Cerebellar nuclear complex (tissue), 1 donor: ENCODE data around the gene PPP1R16B.

Experiments
- DNase-seq, 2 experiments: peaks; one replicate each; lab custom pipeline; 2025; lab: John Stamatoyannopoulos, UW

Gene PPP1R16B

DNA sequence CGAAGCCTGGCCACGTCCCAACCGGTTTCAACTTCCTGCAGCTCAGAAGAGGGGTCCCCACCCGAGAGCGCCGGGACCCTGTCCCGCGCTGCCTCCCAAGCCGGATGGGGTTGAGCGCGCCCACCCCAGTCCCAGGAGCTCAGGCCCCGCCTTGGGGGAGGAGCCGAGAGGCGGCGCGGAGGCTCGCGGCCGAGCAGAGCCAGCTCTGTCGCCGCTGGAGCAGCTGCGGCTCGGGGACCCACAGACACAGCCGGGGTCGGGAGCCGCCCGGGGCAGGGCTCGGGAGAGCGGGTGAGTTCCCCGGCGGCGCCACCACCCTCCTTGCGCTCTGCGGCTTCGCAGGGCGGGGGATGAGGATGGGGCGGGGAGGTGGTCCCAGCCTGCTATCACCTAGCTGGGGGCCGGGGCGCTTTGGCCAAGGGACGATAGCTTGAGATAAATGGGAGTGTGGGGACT lies at the start of gene PPP1R16B:
Gene PPP1R16B (plus strand): TSS at position 196 of the 456 bp plus-strand sequence. CDS start 30,229 bp downstream, outside the sequence.
- no peak for DNase-seq

DNA sequence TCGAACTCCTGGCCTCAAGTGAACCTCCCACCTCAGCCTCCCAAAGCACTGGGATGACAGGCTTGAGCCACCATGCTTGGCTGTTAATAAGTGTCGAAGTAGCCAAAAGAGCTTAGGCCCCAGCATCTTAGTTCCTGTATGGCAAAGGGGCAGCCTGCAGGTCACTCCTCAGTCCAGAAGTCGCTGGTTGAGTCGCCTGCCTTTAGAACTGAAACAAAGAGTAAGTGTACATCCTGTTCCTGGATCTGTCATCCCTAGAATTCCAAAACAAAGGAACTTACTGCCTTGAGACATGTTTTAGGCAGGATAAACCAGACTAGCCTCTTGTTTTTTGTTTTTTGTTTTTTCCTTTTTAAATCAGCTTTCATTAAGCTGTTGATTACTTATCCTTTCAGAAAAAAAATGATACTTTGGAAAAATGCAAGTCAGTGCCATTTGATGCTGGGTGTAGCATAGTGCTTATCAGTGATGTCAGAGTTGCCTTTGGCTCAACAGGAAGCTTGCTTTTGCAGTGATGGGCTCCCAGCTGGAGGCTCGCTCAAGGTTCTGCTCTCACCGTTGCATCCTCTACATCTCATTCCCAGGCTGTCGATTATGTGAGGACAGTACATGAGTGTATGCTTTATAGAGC lies 48.2 kb upstream of the PPP1R16B start:
- DNase-seq = no peak

DNA sequence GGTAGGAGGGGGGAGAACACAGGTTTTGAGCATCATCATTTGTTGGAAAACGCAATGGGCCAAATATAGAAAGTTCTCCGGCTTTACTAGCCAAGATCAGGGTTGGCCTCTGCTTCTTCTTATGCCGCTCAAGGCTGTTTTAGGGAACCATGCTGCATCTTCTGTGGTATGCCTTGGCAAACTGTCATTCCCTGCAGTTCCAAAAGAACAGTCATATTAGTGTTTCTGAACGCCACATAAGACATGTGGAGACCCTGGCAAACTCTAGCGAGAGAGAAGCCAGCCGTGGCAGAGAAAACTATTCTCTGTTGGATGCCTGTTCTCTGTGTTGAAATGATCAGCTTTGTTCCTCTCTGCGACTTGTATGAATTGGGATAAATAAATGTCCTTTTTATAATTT lies 46.4 kb upstream of the PPP1R16B start:
- no peak for DNase-seq

DNA sequence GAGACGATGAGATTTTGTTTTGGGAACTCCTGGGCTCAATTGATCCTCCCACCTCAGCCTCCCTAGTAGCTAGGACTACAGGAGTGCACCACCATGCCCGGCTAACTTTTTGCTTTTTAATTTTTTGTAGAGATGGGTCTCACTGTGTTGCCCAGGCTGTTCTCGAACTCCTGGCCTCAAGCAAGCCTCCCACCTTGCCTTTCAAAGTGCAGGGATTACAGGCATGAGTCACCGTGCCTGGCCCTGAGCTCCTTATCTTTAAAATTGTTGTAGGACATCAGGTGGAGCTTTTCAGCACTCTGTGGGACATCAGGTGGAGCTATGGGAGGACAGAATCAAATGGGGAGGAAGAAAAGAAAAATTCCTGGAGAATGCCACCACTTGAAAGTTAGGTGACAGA lies 44.5 kb upstream of the PPP1R16B start:
- no peak for DNase-seq

DNA sequence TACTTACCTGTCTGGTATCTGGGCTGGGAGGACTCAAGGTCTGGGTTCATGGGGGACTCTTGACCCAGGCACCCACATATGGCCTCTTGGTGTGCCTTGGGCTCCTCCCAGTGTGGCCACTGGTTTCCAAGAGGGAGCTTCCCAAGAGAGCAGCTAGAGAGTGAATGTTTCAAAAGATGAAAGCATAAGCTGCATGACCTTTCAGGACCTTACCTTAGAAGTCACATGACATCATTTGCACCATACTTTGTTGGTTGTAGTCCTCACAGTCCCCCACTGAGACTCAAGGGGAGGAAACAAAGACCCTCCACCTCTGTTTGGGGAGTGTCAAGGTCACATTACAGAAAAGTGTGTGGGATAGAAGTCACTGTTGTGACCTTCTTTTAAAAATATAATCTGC lies 43.3 kb upstream of the PPP1R16B start:
- DNase-seq = no peak

DNA sequence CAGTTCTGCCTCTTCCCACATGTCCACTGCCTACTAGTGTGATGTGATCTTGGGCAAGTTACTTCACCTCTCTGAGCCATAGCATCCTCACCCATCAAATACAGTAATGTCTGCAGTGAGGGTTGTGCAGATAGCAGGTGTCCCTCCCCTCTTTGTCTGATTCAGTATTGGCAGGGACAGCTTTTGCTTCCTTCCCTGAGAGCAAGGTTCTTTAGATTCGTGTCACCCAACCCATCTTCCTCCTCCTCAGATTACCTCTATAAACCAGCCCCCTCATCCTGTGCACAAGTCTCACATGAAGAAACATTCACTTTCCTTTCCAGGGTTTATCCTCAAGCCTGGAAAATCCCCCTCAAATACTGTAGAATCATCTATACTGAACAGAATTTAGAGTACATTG lies 41.9 kb upstream of the PPP1R16B start:
- no peak for DNase-seq

DNA sequence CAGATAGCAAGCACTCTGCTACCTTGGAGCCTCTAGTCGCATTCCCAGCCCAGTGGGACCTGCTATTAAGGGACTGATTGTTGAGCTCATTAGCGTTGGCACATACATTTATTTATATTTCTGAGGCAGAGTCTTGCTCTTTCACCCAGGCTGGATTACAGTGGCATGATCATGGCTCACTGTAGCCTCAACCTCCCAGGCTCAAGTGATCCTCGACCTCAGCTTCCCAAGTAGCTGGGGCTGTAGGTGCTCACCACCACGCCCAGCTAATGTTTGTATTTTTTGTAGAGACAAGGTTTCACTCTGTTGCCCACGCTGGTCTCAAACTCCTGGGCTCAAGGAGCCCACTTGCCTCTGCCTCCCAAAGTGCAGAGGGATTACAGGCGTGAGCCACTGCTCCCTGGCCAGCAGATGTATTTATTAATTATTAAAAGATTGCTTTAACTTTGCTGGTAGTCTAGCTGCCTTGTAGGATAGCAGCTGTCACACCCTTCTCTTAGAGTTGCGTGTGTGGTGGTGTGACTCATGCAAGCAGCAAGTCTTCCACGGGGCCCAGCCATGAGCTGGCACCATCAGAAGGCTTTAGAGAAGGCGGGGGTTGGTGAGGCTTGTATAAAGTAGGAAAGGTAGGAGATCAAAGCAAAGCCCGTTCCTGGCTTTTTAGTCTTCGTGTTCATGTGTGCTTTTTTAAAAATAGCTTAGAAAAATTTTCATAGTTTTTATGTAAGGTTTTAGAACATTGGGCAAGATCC lies 40.8 kb upstream of the PPP1R16B start:
- DNase-seq = no peak

DNA sequence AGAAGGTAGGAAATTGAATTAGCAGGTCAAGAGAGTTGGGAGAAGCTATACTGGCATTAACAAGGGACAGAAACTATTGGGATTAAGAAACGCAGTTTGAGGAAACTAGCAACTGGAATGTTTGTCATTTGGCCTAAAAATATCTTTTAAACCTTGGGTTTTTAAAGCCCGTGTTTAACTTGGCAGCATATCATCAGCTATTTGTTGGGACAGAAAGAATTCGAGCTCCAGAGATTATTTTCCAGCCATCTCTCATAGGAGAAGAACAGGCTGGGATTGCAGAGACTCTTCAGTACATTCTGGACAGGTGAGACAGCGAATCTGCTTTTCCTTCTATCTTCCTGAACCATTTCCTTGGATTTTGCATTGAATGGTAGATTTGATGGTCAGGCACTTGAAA lies 39.4 kb upstream of the PPP1R16B start:
- DNase-seq = no peak

DNA sequence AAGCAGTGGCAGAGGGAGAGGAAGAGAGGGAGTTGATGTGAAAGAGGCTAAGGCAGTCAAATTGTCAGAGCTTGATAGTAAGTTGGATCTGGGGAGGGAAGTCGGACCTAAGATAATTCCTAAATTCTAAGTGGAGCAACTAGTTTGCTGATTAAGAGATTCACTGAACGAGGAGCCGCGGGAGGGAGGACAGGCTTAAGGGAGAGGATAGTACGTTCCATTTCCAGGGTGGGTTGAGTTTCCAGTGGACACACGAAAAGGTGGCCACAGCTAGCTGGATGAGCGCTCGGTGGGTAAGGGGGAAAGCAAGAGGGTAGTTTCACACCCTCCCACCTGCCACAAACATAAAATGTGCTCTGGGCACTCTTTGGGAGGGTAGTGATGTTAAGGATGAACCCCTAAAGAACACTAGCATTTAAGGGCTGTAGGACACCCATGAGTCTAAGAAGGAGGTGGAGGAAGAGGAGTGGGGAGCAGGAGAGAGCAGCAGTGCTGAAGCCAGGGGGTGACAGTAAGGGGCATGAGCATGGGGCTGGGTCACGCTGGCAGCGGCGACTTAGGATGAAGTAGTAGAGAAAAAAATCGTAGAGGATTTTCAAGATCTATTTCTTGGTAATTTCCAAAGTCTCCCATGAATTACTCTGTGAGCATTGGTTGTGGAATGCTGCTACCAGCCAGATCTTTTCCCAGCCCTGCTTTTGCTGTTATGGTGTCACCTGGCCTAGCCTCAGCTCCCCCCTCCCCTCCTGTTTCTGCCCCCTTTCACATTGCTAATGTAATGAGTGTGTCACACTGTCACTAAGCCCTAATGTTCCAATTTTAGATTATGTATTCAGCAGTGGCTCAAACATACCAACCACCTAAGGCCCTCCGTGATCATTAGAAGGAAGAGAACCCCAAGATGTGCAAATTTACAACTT lies 35.9 kb upstream of the PPP1R16B start:
- no peak for DNase-seq

DNA sequence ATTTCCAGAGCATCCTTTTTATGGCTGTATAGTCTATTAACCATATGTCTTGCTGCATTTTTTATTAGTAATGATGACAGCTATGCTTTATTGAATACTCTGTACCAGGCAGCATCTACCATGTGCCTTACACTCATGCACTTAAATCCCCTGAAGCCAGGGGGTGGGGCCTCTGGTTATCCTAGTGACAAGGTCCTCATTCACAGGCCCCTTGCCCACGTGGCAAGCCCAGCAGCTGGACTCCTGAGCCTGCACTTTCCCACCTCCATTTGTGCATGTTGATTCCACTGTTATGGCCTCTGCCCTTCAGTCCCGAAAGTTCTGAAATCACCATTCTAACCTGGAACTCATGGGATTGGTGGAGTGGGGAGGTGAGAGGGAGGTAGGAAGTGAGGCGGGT lies 35.0 kb upstream of the PPP1R16B start:
- no peak for DNase-seq

DNA sequence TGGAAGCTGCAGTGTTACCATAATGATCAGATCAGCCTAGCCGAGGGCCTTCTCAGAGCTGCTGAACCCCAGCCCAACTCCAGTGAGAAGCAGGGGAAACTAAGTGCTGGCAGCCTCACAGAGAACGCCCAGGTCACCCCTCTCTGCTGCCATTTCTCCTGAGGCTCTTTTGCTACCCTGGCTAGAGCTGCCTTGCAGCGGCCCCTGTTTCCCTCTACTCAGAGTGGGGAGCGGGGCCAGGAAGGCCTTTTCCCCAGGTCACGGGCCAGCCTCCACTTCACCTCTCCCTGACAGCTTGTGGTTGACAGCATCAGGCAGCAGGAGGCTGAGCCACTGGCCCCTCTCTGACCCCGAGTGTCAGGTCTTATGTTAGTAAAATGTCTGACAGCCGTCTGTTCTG lies 34.5 kb upstream of the PPP1R16B start:
- no peak for DNase-seq

DNA sequence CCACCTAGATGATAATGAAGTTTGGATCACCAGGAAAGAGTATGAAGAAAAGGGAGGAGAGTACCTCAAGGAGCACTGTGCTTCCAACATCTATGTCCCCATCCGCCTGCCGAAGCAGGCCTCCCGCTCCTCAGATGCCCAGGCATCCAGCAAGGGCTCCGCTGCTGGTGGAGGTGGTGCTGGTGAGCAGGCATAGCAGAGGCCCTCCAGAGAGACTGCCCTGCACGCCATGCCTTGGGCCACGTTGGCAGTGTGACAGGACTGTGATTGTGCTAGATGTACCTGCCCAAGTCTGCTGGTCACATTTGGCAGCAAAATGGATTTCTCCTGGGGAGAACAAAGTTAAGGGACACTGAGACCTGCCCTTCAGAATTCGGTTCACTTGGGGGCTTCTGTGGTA lies 33.9 kb upstream of the PPP1R16B start:
- no peak for DNase-seq

DNA sequence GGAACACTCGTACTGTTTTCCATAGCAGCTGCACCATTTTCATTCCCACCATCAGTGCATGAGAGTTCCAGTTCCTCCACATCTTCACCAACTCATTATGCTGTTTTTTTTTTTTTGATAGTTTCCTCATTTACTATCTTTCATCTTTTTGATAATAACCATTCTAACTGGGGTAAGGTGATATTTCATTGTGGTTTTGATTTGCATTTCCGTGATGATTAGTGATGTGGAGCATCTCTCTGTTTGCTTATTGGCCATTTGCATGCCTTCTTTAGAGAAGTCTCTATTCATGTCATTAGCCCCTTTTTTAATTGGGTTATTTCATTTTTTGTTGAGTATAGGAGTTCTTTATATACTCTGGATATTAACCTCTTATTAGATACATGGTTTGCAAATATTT lies 31.3 kb upstream of the PPP1R16B start:
- DNase-seq = no peak

DNA sequence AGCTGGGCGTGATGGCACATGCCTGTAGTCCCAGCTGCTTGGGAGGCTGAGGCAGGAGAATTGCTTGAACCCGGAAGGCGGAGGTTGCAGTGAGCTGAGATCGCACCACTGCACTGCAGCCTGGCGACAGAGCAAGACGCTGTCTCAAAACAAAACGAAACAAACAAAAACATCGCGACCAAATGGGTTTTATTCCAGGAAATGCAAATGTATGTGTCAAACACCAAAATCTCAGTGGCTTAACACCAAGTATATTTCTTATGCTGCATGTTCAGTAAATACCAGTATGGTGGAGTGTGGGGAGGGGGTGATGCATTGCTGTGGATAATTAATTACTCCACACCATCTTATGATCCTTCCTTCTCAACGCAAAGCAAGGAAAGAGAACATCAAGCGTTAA lies 29.1 kb upstream of the PPP1R16B start:
- no peak for DNase-seq

DNA sequence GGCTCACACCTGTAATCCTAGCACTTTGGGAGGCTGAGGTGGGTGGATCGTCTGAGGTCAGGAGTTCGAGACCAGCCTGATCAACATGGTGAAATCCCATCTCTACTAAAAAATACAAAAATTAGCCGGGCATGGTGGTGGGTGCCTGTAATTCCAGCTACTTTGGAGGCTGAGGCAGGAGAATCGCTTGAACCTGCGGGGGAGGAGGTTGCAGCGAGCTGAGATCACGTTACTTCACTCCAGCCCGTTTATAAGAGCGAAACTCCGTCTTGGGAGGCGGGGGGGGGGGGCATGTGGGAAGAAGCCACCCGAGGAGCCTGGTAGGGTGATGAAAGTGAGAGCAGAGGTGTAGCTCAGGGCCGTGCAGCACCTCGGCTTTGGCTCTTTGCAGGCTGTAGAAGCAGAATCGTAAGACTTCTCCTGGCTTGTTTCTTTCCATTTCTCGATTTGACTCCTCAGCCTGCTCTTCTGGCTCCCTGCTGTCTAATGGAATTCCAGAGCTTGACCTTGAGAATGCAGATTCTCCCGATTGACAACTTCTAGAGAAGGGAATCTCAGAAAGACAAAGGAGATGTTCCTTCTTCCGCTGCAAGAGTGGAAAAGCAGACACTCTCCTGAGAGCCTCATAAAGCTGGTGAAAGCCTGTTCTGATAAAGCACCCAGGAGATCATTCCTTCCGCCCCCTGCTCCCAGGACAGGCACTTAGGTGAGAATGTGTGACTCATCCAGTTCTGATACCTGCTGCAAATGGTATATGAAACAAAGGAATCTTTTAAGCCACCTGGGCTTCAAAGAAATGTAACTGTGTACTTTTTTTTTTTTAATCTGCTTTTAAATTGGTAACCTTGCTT lies 26.0 kb upstream of the PPP1R16B start:
- no peak for DNase-seq

DNA sequence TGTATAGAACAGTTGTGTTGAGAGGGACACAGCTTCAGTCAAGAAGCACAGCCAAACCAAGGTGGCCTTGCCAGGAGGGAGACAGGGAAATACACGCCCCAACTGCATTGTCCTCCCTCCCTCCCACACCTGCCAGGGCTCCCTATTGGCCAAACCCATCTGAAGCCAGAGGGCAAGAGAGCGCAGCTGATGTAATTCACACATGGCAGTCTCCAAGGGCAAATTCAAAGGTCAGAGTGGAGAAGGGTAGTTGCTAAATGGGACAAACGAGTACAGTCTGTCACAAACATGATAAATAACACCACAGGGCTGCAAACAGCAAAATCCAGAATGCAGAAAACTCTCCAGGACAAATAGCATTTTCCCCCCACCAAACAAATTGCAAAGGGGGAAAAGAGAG lies 23.2 kb upstream of the PPP1R16B start:
- no peak for DNase-seq

DNA sequence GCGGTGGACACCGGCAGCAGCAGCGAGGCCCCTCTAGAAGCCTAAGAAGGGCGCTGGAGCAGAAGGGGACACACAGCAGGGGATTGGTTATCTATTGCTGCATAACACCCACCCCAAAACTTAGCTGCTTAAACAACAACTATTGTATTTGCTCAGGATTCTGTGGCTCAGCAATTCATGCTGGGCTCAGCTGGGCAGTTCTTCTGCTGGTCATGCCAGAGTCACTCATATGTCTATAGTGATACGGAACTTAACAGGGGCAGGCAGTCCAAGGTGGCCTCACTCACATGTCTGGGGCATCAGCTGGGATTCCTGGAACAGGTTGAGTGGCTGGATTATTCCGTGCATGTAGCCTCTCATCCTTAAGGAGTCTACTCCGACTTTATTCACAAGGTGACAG lies 17.6 kb upstream of the PPP1R16B start:
- no peak for DNase-seq

DNA sequence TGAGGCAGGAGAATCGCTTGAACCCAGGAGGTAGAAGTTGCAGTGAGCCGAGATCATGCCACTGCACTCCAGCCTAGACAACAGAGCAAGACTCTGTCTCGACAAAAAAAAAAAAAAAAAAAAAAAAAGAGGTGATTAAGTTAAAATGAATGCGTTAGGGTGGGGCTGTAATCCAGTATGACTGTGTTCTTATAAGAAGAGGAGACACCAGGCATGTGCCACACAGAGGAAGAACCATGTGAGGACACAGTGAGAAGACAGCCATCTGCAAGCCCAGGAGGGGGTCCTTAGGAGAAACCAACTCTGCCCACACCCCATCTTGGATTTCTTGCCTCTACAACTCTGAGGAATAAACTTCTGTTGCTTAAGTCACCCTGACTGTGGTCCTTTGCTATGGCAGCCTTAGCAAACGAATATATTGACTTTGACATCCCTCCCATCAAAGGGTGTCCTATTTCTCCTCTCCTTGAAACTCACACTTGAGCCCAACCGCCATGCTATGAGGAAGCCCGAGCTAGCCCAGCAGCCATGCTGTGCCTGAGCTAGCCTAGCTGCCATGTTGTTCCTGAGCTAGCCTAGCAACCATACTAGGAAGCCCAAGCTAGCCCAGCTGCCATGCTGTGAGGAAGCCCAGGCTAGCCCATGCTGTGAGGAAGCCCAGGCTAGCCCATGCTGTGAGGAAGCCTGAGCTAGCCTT lies 15.8 kb upstream of the PPP1R16B start:
- DNase-seq = no peak

DNA sequence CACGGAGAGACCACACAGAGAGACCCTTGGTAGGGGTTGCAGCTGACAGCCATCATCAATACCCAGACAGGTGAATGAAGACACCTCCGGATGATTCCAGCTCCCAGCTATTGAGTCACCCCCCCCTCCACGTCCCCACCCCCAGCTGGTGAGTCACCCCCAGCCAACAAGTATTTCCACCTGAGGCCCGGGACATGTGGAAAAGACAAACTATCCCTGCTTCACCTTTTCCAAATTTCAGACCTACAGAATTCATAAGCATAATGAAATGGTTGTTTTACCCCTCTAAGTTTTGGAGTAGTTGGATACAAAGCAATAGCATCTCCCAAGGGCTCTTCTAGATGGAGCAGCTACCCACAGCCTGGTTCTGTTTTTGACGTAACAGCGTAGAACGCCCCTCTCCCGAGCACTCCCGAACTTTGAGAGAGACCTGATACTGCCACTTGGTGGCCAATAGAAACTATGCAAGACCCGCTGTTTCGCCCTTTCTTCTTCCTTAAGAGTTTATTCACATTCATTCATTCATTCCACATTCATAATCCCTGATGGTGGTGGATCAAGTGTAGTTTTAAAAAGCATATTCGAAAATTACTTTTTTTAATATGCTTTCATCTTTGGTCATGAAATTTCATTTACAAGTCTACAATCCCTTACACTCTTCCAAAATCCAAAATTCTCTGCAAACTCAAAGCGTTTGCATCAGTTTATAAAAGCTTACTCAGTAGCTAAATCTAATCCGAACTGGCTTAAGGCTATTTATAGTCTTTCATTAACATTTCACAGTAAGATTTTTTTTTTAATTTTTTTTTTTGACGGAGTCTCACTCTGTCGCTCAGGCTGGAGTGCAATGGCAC lies 15.1 kb upstream of the PPP1R16B start:
- no peak for DNase-seq

DNA sequence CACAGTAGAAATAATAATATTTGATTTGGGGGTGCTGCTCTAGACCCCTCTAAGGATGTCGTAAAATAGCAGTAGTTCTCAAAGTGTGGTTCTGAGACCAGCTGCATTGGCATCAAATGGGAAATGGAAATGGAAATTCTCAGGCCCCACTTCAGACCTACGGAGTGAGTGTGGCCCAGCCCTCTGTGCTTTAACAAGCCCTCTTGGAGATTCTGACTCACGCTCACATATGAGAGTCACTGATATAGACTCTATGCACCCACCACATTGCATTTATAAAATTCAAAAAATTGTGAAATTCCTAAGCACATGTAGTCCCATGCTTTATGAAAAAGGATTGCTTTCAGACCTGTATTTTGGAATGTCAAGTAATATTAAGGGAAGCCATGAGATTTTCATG lies 14.2 kb upstream of the PPP1R16B start:
- DNase-seq = no peak
